Activated CD8-positive, alpha-beta memory T cell treated with anti-CD3 and anti-CD28 coated beads, Interleukin-2, amount 50 U/mL, for 1 hour (primary cell): ENCODE measurements around the gene CELF2.

Source experiments
- DNase-seq: peaks from one replicate; pipeline ENCODE4 v3.0.0-alpha.2; 2020; ENCODE audit errors: extremely low read depth

The CELF2 gene

GRCh38 chr10:11224321-11224720 lies 206.6 kb downstream of the CELF2 start:
- DNase-seq: no peak

GRCh38 chr10:11224792-11225416 lies 207.2 kb downstream of the CELF2 start:
- no peak for DNase-seq

- peak; percentile 40 for DNase-seq
Observed at GRCh38 chr10:11225935-11226334, 208.3 kb downstream of the CELF2 start.

- DNase-seq: no peak
Observed at GRCh38 chr10:11227103-11227502, 209.4 kb downstream of the CELF2 start.

- no peak for DNase-seq
Observed at GRCh38 chr10:11229893-11230292, 212.2 kb downstream of the CELF2 start.

GRCh38 chr10:11230498-11231167 lies 213.0 kb downstream of the CELF2 start:
- no peak for DNase-seq

- no peak for DNase-seq
Observed at GRCh38 chr10:11231285-11231684, 213.6 kb downstream of the CELF2 start.

GRCh38 chr10:11232222-11232961 lies 214.7 kb downstream of the CELF2 start:
- no peak for DNase-seq

- DNase-seq: no peak
Observed at GRCh38 chr10:11234857-11235531, 217.3 kb downstream of the CELF2 start.

GRCh38 chr10:11235771-11236170 lies 218.1 kb downstream of the CELF2 start:
- DNase-seq: no peak

- no peak for DNase-seq
Observed at GRCh38 chr10:11236234-11236633, 218.6 kb downstream of the CELF2 start.

GRCh38 chr10:11237571-11237970 lies 219.9 kb downstream of the CELF2 start:
- no peak for DNase-seq

GRCh38 chr10:11238893-11239292 lies 221.2 kb downstream of the CELF2 start:
- no peak for DNase-seq

- DNase-seq: no peak
Observed at GRCh38 chr10:11240641-11241040, 223.0 kb downstream of the CELF2 start.

GRCh38 chr10:11242443-11243387 lies 225.0 kb downstream of the CELF2 start:
- no peak for DNase-seq

- no peak for DNase-seq
Observed at GRCh38 chr10:11243425-11244222, 226.0 kb downstream of the CELF2 start.

GRCh38 chr10:11245095-11245479 lies 227.4 kb downstream of the CELF2 start:
- DNase-seq: no peak

- no peak for DNase-seq
Observed at GRCh38 chr10:11245510-11245909, 227.8 kb downstream of the CELF2 start.

GRCh38 chr10:11245981-11246590 lies 228.4 kb downstream of the CELF2 start:
- no peak for DNase-seq
